ENCODE data around the gene APMAP.

The APMAP gene

DNA sequence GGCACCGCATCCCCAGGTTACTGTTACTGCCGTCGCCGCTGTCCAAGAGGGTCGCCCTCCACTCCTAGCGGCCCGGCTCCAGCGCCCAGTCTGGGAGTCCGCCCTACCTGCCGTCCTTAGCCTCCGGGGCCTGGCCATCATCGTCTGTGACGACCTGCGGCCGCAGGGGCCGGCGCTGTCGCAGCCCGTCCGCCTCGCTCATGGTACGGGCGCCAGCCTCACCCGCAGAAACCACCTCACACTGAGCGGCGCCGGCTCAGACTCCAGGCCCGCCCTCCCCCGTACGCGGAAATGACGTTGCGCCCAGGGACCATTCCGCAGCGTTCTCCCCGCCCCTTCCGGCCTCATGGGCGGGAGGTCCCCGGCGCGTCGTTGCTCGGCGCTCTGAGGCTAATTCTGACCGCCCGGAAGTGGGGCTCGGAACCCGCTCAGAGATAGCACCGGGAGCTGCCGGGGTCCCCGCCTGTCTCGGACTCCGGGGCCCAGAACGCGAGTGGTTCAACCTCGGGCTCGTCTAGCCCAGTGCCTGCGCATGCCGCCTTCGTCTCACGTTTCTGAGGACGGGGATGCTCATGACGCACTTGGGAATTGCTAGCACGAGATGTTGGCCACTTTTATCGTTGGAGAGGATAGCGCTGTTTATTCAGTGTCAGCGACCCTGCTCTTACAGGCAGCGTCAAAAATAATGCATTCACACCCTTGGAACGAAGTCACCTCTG is at the start of gene APMAP:
Gene APMAP (minus strand): TSS at position 265 of the 719 bp plus-strand sequence. CDS start 63 bp downstream, at position 202.
- no peak for TF ChIP-seq GATA2 (IDR thresholded peaks at IDR 0.05; ENCODE audit: low read depth, low read length)
- TF ChIP-seq GATA3 (IDR thresholded peaks at IDR 0.05; ENCODE audit: low read depth, low read length), result no peak

- TF ChIP-seq GATA2 (IDR thresholded peaks at IDR 0.05; ENCODE audit: low read depth, low read length), result no peak
- TF ChIP-seq GATA3 (IDR thresholded peaks at IDR 0.05; ENCODE audit: low read depth, low read length), result no peak
These were observed 49.4 kb upstream of the APMAP start for GRCh38 chr20:25041813-25042530.

- no peak for TF ChIP-seq GATA3 (IDR thresholded peaks at IDR 0.05; ENCODE audit: low read depth, low read length)
- no peak for TF ChIP-seq GATA2 (IDR thresholded peaks at IDR 0.05; ENCODE audit: low read depth, low read length)
These were observed 47.9 kb upstream of the APMAP start for GRCh38 chr20:25040438-25040831.

GRCh38 chr20:25039697-25040437 is 47.3 kb upstream of the APMAP start:
- TF ChIP-seq GATA3 (IDR thresholded peaks at IDR 0.05; ENCODE audit: low read depth, low read length) (no peak), GATA2 (IDR thresholded peaks at IDR 0.05; ENCODE audit: low read depth, low read length) (no peak)

DNA sequence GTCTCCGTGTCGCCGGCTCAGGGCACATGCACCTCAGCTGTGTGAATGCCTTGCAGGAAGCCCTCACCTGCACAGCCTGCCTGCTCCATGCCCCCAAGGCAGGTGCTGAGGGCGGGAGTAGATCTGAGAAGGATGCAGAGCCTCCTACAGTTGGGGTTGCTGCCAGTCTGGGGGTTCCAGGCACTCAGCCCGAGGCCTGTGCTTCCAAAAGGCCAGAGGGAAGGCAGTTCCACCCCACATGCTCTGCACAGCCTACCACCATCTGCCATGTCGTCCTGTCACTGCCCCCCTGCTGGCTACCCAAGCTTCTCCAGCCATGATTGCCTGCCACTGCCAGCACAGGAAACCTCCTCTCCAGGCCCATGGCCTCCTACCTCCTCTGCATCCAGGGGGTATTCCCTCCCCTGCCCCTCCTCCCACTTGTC is 46.1 kb upstream of the APMAP start:
- TF ChIP-seq GATA3 (IDR thresholded peaks at IDR 0.05; ENCODE audit: low read depth, low read length) (no peak), GATA2 (IDR thresholded peaks at IDR 0.05; ENCODE audit: low read depth, low read length) (no peak)

GRCh38 chr20:25038103-25038410 is 45.5 kb upstream of the APMAP start:
- TF ChIP-seq GATA3 (IDR thresholded peaks at IDR 0.05; ENCODE audit: low read depth, low read length), result no peak
- TF ChIP-seq GATA2 (IDR thresholded peaks at IDR 0.05; ENCODE audit: low read depth, low read length), result no peak

- TF ChIP-seq GATA2 (IDR thresholded peaks at IDR 0.05; ENCODE audit: low read depth, low read length), result no peak
- TF ChIP-seq GATA3 (IDR thresholded peaks at IDR 0.05; ENCODE audit: low read depth, low read length), result no peak
These were observed 44.9 kb upstream of the APMAP start for GRCh38 chr20:25037288-25038102.

GRCh38 chr20:25036331-25036936 is 43.9 kb upstream of the APMAP start:
- no peak for TF ChIP-seq GATA3 (IDR thresholded peaks at IDR 0.05; ENCODE audit: low read depth, low read length)
- TF ChIP-seq GATA2 (IDR thresholded peaks at IDR 0.05; ENCODE audit: low read depth, low read length), result no peak

DNA sequence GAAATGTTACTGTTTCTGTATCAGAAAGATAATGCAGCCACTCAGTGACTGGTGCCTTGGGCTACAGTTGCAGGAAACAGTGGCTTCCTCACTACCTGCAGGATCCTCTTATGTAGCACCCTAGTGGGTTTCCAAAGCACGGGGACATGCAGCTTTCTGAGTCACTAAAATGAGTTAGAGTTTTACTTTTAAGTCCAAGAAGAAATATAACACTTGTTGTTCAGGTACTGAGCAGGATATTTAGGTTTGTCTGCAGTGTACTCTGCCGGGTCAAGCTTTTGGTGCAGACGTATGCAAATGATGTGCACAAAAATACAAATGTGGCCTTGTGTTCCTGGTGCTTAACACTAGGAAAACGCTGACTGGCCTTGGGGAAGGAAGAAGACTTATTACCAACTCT is 43.4 kb upstream of the APMAP start:
- TF ChIP-seq GATA3 (IDR thresholded peaks at IDR 0.05; ENCODE audit: low read depth, low read length) (no peak), GATA2 (IDR thresholded peaks at IDR 0.05; ENCODE audit: low read depth, low read length) (no peak)

- TF ChIP-seq GATA3 (IDR thresholded peaks at IDR 0.05; ENCODE audit: low read depth, low read length) (no peak), GATA2 (IDR thresholded peaks at IDR 0.05; ENCODE audit: low read depth, low read length) (no peak)
These were observed 41.4 kb upstream of the APMAP start for GRCh38 chr20:25033924-25034300.

GRCh38 chr20:25033265-25033923 is 40.8 kb upstream of the APMAP start:
- no peak for TF ChIP-seq GATA3 (IDR thresholded peaks at IDR 0.05; ENCODE audit: low read depth, low read length)
- no peak; the same call in 1 of the 2 replicates for TF ChIP-seq GATA2 (IDR thresholded peaks at IDR 0.05; ENCODE audit: low read depth, low read length)

GRCh38 chr20:25032478-25033264 is 40.1 kb upstream of the APMAP start:
- no peak for TF ChIP-seq GATA3 (IDR thresholded peaks at IDR 0.05; ENCODE audit: low read depth, low read length)
- TF ChIP-seq GATA2 (IDR thresholded peaks at IDR 0.05; ENCODE audit: low read depth, low read length), result no peak

Data from SH-SY5Y (cell line).